Measurements from ENCODE around the gene SLC41A3. TPM values are rescaled to one million over a fixed set of nuclear protein-coding genes. Genes with fewer than 3 reads are reported as not detected.

The SLC41A3 gene
- 46.4 and 53.9 TPM in 2 replicates for total RNA-seq (2014; rRNA removed; shearing (Covaris generic))
- polyA plus RNA-seq (2015; cell fraction: cytosol; rRNA removed): 67.0 and 78.8 TPM in 2 replicates
- polyA plus RNA-seq (2015; cell fraction: nucleus; rRNA removed): 73.9 and 75.3 TPM in 2 replicates

GRCh38 chr3:126083913-126084767, at the start of gene SLC41A3:
Gene SLC41A3 (minus strand): TSS chr3:126084124. CDS start chr3:126068219, 15,905 bp downstream.
- DNase-seq (ENCODE audit: low read depth): peak; percentile 90

GRCh38 chr3:126133606-126134005, 49.7 kb upstream of the SLC41A3 start:
- DNase-seq (ENCODE audit: low read depth): no peak

- peak; percentile 27 for DNase-seq (ENCODE audit: low read depth)
Measured at GRCh38 chr3:126132751-126133511, 49.0 kb upstream of the SLC41A3 start.

- no peak for DNase-seq (ENCODE audit: low read depth)
Measured at GRCh38 chr3:126131881-126132750, 48.2 kb upstream of the SLC41A3 start.

- no peak for DNase-seq (ENCODE audit: low read depth)
Measured at GRCh38 chr3:126130981-126131745, 47.2 kb upstream of the SLC41A3 start.

GRCh38 chr3:126130081-126130855, 46.3 kb upstream of the SLC41A3 start:
- no peak for DNase-seq (ENCODE audit: low read depth)

GRCh38 chr3:126129398-126129891, 45.5 kb upstream of the SLC41A3 start:
- DNase-seq (ENCODE audit: low read depth): peak; percentile 23

GRCh38 chr3:126128504-126129397, 44.8 kb upstream of the SLC41A3 start:
- DNase-seq (ENCODE audit: low read depth): no peak

GRCh38 chr3:126127904-126128303, 44.0 kb upstream of the SLC41A3 start:
- no peak for DNase-seq (ENCODE audit: low read depth)

- no peak for DNase-seq (ENCODE audit: low read depth)
Measured at GRCh38 chr3:126127452-126127851, 43.5 kb upstream of the SLC41A3 start.

- DNase-seq (ENCODE audit: low read depth): no peak
Measured at GRCh38 chr3:126126811-126127431, 43.0 kb upstream of the SLC41A3 start.

GRCh38 chr3:126126286-126126685, 42.4 kb upstream of the SLC41A3 start:
- DNase-seq (ENCODE audit: low read depth): no peak

GRCh38 chr3:126125781-126126251, 41.9 kb upstream of the SLC41A3 start:
- DNase-seq (ENCODE audit: low read depth): no peak

- DNase-seq (ENCODE audit: low read depth): no peak
Measured at GRCh38 chr3:126125341-126125740, 41.4 kb upstream of the SLC41A3 start.

GRCh38 chr3:126124896-126125295, 41.0 kb upstream of the SLC41A3 start:
- no peak for DNase-seq (ENCODE audit: low read depth)

GRCh38 chr3:126124148-126124868, 40.4 kb upstream of the SLC41A3 start:
- DNase-seq (ENCODE audit: low read depth): no peak

- no peak for DNase-seq (ENCODE audit: low read depth)
Measured at GRCh38 chr3:126121632-126122031, 37.7 kb upstream of the SLC41A3 start.
